ENCODE results near the gene THUMPD3.
A peak's percentile ranks its signal among the peaks of the same experiment; 100 is the strongest.

Gene THUMPD3

GRCh38 chr3:9397332-9397905 is 34.6 kb downstream of the THUMPD3 start, which contains the start of gene SETD5:
Gene SETD5 (plus strand): TSS chr3:9397615. CDS start chr3:9428939, 31,324 bp downstream.
- peak; percentile 100 for DNase-seq (ENCODE audit: low read depth)

GRCh38 chr3:9397906-9398699 is 35.2 kb downstream of the THUMPD3 start:
- no peak for DNase-seq (ENCODE audit: low read depth)

- DNase-seq (ENCODE audit: low read depth): no peak
Measured at GRCh38 chr3:9398700-9399336, 36.0 kb downstream of the THUMPD3 start.

- no peak for DNase-seq (ENCODE audit: low read depth)
Measured at GRCh38 chr3:9399337-9399703, 36.5 kb downstream of the THUMPD3 start.

GRCh38 chr3:9399746-9400145 is 36.9 kb downstream of the THUMPD3 start:
- no peak for DNase-seq (ENCODE audit: low read depth)

GRCh38 chr3:9400616-9401015 is 37.8 kb downstream of the THUMPD3 start:
- DNase-seq (ENCODE audit: low read depth): no peak

- no peak for DNase-seq (ENCODE audit: low read depth)
Measured at GRCh38 chr3:9401986-9402385, 39.1 kb downstream of the THUMPD3 start.

GRCh38 chr3:9402410-9403228 is 39.8 kb downstream of the THUMPD3 start:
- DNase-seq (ENCODE audit: low read depth): no peak

- DNase-seq (ENCODE audit: low read depth): no peak
Measured at GRCh38 chr3:9403463-9403862, 40.6 kb downstream of the THUMPD3 start.

GRCh38 chr3:9404680-9405079 is 41.8 kb downstream of the THUMPD3 start:
- no peak for DNase-seq (ENCODE audit: low read depth)

- DNase-seq (ENCODE audit: low read depth): no peak
Measured at GRCh38 chr3:9405756-9406155, 42.9 kb downstream of the THUMPD3 start.

GRCh38 chr3:9406856-9407626 is 44.2 kb downstream of the THUMPD3 start:
- DNase-seq (ENCODE audit: low read depth): no peak

- DNase-seq (ENCODE audit: low read depth): no peak
Measured at GRCh38 chr3:9408061-9408460, 45.2 kb downstream of the THUMPD3 start.

GRCh38 chr3:9408546-9408945 is 45.7 kb downstream of the THUMPD3 start:
- no peak for DNase-seq (ENCODE audit: low read depth)

- no peak for DNase-seq (ENCODE audit: low read depth)
Measured at GRCh38 chr3:9409981-9410854, 47.4 kb downstream of the THUMPD3 start.

GRCh38 chr3:9411302-9411701 is 48.4 kb downstream of the THUMPD3 start:
- no peak for DNase-seq (ENCODE audit: low read depth)

GRCh38 chr3:9412293-9412692 is 49.4 kb downstream of the THUMPD3 start:
- no peak for DNase-seq (ENCODE audit: low read depth)

- DNase-seq (ENCODE audit: low read depth): no peak
Measured at GRCh38 chr3:9414826-9415225, 52.0 kb downstream of the THUMPD3 start.

- no peak for DNase-seq (ENCODE audit: low read depth)
Measured at GRCh38 chr3:9415485-9416138, 52.8 kb downstream of the THUMPD3 start.

GRCh38 chr3:9416139-9416780 is 53.4 kb downstream of the THUMPD3 start:
- DNase-seq (ENCODE audit: low read depth): no peak

All from stimulated activated CD8-positive, alpha-beta memory T cell treated with anti-CD3 and anti-CD28 coated beads, Interleukin-7, amount 100 ng/mL, for 24 hours (primary cell).